Measurements from ENCODE around the gene ARHGAP22.

Gene ARHGAP22

GRCh38 chr10:48512861-48513260, 92.0 kb downstream of the ARHGAP22 start:
- no peak for DNase-seq (ENCODE audit: low read depth in 3 of 3)

- no peak for DNase-seq (ENCODE audit: low read depth in 3 of 3)
These were observed 93.0 kb downstream of the ARHGAP22 start for GRCh38 chr10:48511875-48512231.

- DNase-seq (ENCODE audit: low read depth in 3 of 3) = no peak
These were observed 93.6 kb downstream of the ARHGAP22 start for GRCh38 chr10:48511066-48511874.

- DNase-seq (ENCODE audit: low read depth in 3 of 3) = no peak
These were observed 94.7 kb downstream of the ARHGAP22 start for GRCh38 chr10:48509974-48510692.

- DNase-seq (ENCODE audit: low read depth in 3 of 3) = no peak
These were observed 95.8 kb downstream of the ARHGAP22 start for GRCh38 chr10:48508791-48509772.

- no peak for DNase-seq (ENCODE audit: low read depth in 3 of 3)
These were observed 96.7 kb downstream of the ARHGAP22 start for GRCh38 chr10:48507933-48508790.

GRCh38 chr10:48507494-48507893, 97.4 kb downstream of the ARHGAP22 start:
- no peak for DNase-seq (ENCODE audit: low read depth in 3 of 3)

- DNase-seq (ENCODE audit: low read depth in 3 of 3) = no peak
These were observed 98.5 kb downstream of the ARHGAP22 start for GRCh38 chr10:48506147-48506917.

- no peak for DNase-seq (ENCODE audit: low read depth in 3 of 3)
These were observed 99.3 kb downstream of the ARHGAP22 start for GRCh38 chr10:48505394-48506112.

- DNase-seq (ENCODE audit: low read depth in 3 of 3) = no peak
These were observed 100.6 kb downstream of the ARHGAP22 start for GRCh38 chr10:48504141-48504885.

GRCh38 chr10:48503293-48503911, 101.5 kb downstream of the ARHGAP22 start:
- no peak for DNase-seq (ENCODE audit: low read depth in 3 of 3)

GRCh38 chr10:48502791-48503190, 102.1 kb downstream of the ARHGAP22 start:
- DNase-seq (ENCODE audit: low read depth in 3 of 3) = no peak

GRCh38 chr10:48501787-48502771, 102.8 kb downstream of the ARHGAP22 start:
- no peak for DNase-seq (ENCODE audit: low read depth in 3 of 3)

- DNase-seq (ENCODE audit: low read depth in 3 of 3) = no peak
These were observed 103.6 kb downstream of the ARHGAP22 start for GRCh38 chr10:48501226-48501625.

GRCh38 chr10:48500771-48501170, 104.1 kb downstream of the ARHGAP22 start:
- DNase-seq (ENCODE audit: low read depth in 3 of 3) = no peak

- no peak for DNase-seq (ENCODE audit: low read depth in 3 of 3)
These were observed 105.8 kb downstream of the ARHGAP22 start for GRCh38 chr10:48498940-48499510.
